Left colon (tissue), 2 donors: ENCODE results near the gene STIM2. TPM values are rescaled to one million over a fixed set of nuclear protein-coding genes. Genes with fewer than 3 reads are reported as not detected.
"Not testable (repeated sequence)": the region's sequence is repeated elsewhere in the genome, so short reads cannot be mapped to it uniquely, and the experiment has no call there.

Source experiments
- ATAC-seq: fragments of 200-7000 bp; cut with Tn5 transposase; one replicate; pipeline ENCODE4 v1.9.1; 2020; ENCODE audit warnings: mild to moderate bottlenecking, moderate library complexity
- DNase-seq, 2 donors: peaks; one replicate each; pipeline ENCODE4 v3.0.0-alpha.2; 2020
- intact Hi-C, 2 donors: fragments of 100-400 bp; cut with DNase I in 1 of 2; cut with micrococcal nuclease in 1 of 2; formaldehyde crosslinking; loops; one replicate each; pipeline versions ENCODE4 v1.11.2 to v1.14.0; 2022; cut with DNase I, micrococcal nuclease
- total RNA-seq, 2 donors: library from RNA; stranded (reverse); fragmentation: NEBNext Ultra II Directional; extraction: Animal tissue kit (Norgen Biotek cat#: 25700); gene quantifications; one replicate each; pipeline ENCODE4 v1.2.1, GENCODE V29; 2021
- donor health status: DM: no; HTN: no; CAD: no.
- donor health status: DM: yes; HTN: yes; CAD: no.

STIM2 gene
- total RNA-seq, 2 donors from 2014 or later: 27.2 to 28.4 TPM

GRCh38 chr4:26975464-26976181 is 115.0 kb downstream of the STIM2 start:
- intact Hi-C loops: loop anchor here in 1 of 2 donors (5.0 kb wide), 1 partner anchor 418 kb away; no protein-coding TSS in a partner anchor
- not testable (repeated sequence) for ATAC-seq
- DNase-seq: peak; percentile 20 to 22

GRCh38 chr4:26978387-26979053 is 117.9 kb downstream of the STIM2 start:
- no peak for ATAC-seq
- intact Hi-C loops: loop anchor here in 1 of 2 donors (5.0 kb wide), 1 partner anchor 421 kb away; no protein-coding TSS in a partner anchor
- no peak for DNase-seq

- ATAC-seq: no peak
- no peak for DNase-seq
- intact Hi-C loops: no loop called here
Measured at GRCh38 chr4:26984896-26985295, 124.3 kb downstream of the STIM2 start.

- ATAC-seq: no peak
Measured at GRCh38 chr4:26985873-26986272, 125.2 kb downstream of the STIM2 start.

GRCh38 chr4:26987191-26987590 is 126.5 kb downstream of the STIM2 start:
- intact Hi-C loops: no loop called here
- ATAC-seq (no peak), DNase-seq (no peak)

More at GRCh38 chr4:26985873-26986272, 125.2 kb downstream of the STIM2 start:
- intact Hi-C loops: no loop called here
- no peak for DNase-seq

GRCh38 chr4:26991057-26991456 is 130.4 kb downstream of the STIM2 start:
- intact Hi-C loops: no loop called here
- no peak for ATAC-seq
- no peak for DNase-seq

- intact Hi-C loops: no loop called here
- DNase-seq (no peak), ATAC-seq (no peak)
Measured at GRCh38 chr4:26992657-26993361, 132.2 kb downstream of the STIM2 start.

- ATAC-seq: no peak
- intact Hi-C loops: no loop called here
- no peak for DNase-seq
Measured at GRCh38 chr4:26993539-26993938, 132.9 kb downstream of the STIM2 start.

- DNase-seq: no peak
Measured at GRCh38 chr4:26993967-26994366, 133.3 kb downstream of the STIM2 start.

GRCh38 chr4:26995316-26995715 is 134.7 kb downstream of the STIM2 start:
- intact Hi-C loops: no loop called here
- no peak for ATAC-seq
- DNase-seq: no peak

More at GRCh38 chr4:26993967-26994366, 133.3 kb downstream of the STIM2 start:
- intact Hi-C loops: no loop called here
- no peak for ATAC-seq

GRCh38 chr4:26996745-26997144 is 136.1 kb downstream of the STIM2 start:
- DNase-seq (no peak), ATAC-seq (no peak)
- intact Hi-C loops: no loop called here

GRCh38 chr4:26999689-27000088 is 139.0 kb downstream of the STIM2 start:
- no peak for ATAC-seq
- intact Hi-C loops: loop anchor here in 1 of 2 donors (5.0 kb wide), 1 partner anchor 142 kb away; no protein-coding TSS in a partner anchor
- no peak for DNase-seq

GRCh38 chr4:27000122-27000521 is 139.5 kb downstream of the STIM2 start:
- intact Hi-C loops: loop anchor here in 1 of 2 donors (5.0 kb wide), 1 partner anchor 143 kb away; no protein-coding TSS in a partner anchor
- ATAC-seq: no peak
- no peak for DNase-seq

GRCh38 chr4:27000820-27001219 is 140.2 kb downstream of the STIM2 start:
- ATAC-seq: peak; percentile 70
- intact Hi-C loops: loop anchor here in 1 of 2 donors (5.0 kb wide), 1 partner anchor 144 kb away; no protein-coding TSS in a partner anchor
- DNase-seq: no peak

GRCh38 chr4:27001398-27002164 is 140.9 kb downstream of the STIM2 start:
- DNase-seq: no peak
- intact Hi-C loops: loop anchor here in 1 of 2 donors (5.0 kb wide), 1 partner anchor 144 kb away; no protein-coding TSS in a partner anchor
- no peak for ATAC-seq

GRCh38 chr4:27003642-27004113 is 143.0 kb downstream of the STIM2 start:
- ATAC-seq (peak; percentile 51), DNase-seq (no peak)
- intact Hi-C loops: loop anchor here in 1 of 2 donors (5.0 kb wide), 1 partner anchor 146 kb away; no protein-coding TSS in a partner anchor

- ATAC-seq (no peak), DNase-seq (no peak)
- intact Hi-C loops: no loop called here
Measured at GRCh38 chr4:27005501-27005900, 144.9 kb downstream of the STIM2 start.

GRCh38 chr4:27005905-27006590 is 145.4 kb downstream of the STIM2 start:
- peak; percentile 39 for ATAC-seq
- intact Hi-C loops: no loop called here
- DNase-seq: no peak
